GM06990 (cell line): ENCODE data around the gene ZNF614.

Source experiments
- DNase-seq: peaks from one replicate; pipeline ENCODE4 v3.0.0-alpha.2; 2011; ENCODE audit not compliant: insufficient read length; ENCODE audit errors: extremely low read depth
- H3K27me3 ChIP-seq: replicated peaks from 2 replicates; pipeline ENCODE4 v1.6.0; 2011; ENCODE audit warnings: low read length; ENCODE audit not compliant: control insufficient read depth, insufficient read depth
- H3K36me3 ChIP-seq: 2 replicates; pipeline ENCODE4 v1.5.1; 2011; ENCODE audit warnings: low read length; ENCODE audit not compliant: control insufficient read depth, insufficient read depth
- H3K4me3 ChIP-seq: replicated peaks from 2 replicates; pipeline ENCODE4 v1.5.1; 2011; ENCODE audit warnings: low read depth, mild to moderate bottlenecking, control low read depth, low read length
- TF ChIP-seq, protein P1 (sequence below): IDR thresholded peaks from 2 replicates; pipeline ENCODE4 v1.5.1; 2011; ENCODE audit warnings: low read length, control low read depth, mild to moderate bottlenecking, inconsistent platforms; ENCODE audit not compliant: insufficient read depth, poor library complexity, severe bottlenecking

Gene ZNF614

DNA sequence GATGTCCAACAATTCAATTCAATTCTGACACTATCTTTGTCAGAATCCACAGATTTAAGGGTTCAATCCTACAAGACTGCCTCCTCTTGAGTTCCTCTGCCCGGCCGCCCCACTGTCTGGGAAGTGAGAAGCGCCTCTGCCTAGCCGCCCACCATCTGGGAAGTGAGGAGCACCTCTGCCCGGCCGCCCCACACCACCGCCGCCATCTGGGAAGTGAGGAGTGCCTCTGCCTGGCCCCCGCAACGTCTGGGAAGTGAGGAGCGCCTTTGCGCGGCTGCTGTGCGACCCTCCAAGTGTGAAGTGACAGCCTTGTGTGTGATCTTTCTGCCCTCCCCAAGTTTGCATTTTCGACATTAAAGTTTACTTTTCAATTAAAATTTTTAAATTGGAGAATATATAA is 6.0 kb downstream of the ZNF614 start:
- DNase-seq = no peak
- no peaks in the 10 kb centered on the region for H3K27me3 ChIP-seq
- H3K4me3 ChIP-seq = no peak overlapping the region
- TF ChIP-seq, protein P1, sequence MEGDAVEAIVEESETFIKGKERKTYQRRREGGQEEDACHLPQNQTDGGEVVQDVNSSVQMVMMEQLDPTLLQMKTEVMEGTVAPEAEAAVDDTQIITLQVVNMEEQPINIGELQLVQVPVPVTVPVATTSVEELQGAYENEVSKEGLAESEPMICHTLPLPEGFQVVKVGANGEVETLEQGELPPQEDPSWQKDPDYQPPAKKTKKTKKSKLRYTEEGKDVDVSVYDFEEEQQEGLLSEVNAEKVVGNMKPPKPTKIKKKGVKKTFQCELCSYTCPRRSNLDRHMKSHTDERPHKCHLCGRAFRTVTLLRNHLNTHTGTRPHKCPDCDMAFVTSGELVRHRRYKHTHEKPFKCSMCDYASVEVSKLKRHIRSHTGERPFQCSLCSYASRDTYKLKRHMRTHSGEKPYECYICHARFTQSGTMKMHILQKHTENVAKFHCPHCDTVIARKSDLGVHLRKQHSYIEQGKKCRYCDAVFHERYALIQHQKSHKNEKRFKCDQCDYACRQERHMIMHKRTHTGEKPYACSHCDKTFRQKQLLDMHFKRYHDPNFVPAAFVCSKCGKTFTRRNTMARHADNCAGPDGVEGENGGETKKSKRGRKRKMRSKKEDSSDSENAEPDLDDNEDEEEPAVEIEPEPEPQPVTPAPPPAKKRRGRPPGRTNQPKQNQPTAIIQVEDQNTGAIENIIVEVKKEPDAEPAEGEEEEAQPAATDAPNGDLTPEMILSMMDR = no peak
- peaks cover 21% of the 10 kb centered on the region for H3K36me3 ChIP-seq

DNA sequence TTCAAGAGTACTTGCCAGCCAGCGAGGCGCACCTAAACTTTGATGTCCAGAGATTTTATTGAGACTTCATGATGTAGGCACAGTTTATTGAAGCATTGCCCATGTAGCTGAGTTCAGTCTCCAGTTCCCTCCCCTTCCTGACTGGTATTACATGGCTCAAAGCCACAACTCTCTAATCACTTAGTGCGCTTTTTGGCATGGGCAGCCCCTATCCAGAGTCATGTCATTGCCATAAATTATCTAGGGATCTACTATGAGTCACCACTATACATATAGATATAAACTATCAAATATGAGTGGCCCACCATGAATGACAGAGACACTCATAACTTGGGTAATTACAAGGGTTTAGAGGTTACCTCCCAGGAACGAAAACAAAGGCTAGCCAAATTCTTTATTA is 7.7 kb downstream of the ZNF614 start:
- no peak overlapping the region for H3K4me3 ChIP-seq
- TF ChIP-seq, protein P1 = no peak
- no peak for DNase-seq
- H3K27me3 ChIP-seq = no peaks in the 10 kb centered on the region
- peaks cover 27% of the 10 kb centered on the region for H3K36me3 ChIP-seq

DNA sequence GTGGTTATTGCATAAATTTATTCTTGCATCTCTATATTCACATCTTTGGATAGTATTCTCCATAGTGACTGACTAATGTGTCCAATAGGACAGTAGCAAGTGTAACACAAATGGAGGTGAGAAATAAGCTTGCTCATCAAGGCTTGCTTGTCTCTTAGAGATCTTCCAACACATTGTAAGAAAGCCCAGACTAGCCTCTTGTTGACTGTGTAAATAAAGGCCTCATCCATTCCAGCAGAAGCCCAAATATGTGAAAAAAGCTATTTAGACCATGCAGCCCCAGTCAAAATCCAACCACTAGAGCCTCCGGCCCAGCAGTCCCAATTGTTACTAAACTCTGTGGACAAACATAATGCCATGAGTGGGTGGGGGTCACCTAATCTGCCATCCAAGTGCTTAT is 17.5 kb downstream of the ZNF614 start:
- no peak for DNase-seq
- no peaks in the 10 kb centered on the region; the same call in 1 of the 2 replicates for H3K36me3 ChIP-seq
- no peaks in the 10 kb centered on the region for H3K27me3 ChIP-seq
- TF ChIP-seq, protein P1 = no peak
- no peak overlapping the region for H3K4me3 ChIP-seq

DNA sequence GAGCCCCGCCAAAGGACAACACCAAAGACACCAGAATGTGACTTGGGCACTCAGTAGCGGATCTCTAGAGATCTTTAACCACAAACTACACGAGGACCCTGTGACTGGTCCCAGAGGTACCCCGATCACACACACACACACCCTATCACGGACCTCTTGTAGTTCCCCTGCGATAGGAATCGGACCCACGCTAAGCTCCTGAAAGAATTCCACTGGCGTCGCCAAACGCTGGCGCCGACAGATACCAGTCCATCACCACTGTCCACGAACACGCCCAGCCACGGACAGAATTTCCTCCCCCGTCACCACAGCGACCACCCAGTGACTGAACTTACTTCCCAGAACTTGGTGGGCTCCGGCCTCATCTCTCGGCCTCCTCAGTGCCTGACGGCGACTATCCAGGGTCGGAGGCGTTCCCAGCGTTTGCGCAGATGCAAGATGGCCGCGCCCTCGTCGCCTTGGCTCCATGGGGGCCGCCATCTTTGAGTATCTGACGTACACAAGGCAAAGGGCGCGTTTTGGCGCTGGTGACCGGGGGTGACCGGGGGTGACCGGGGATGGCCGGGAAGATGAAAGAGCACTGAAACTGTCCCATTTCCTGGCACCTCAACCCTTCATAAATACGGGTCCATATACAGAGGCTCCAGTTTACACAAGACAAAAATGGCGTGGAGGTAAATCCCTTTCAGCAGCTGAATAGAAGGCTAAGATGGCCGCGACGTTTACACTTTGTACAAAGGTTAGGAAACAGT is 20.2 kb downstream of the ZNF614 start, which contains the start of gene ZNF615:
TSS of gene ZNF615 (minus strand) at position 406 of the 752 bp plus-strand sequence. CDS start 4,500 bp downstream, outside the sequence.
- TF ChIP-seq, protein P1 = no peak
- Histone ChIP-seq H3K4me3 (peak within 1 kb of the TSS; percentile 65), H3K27me3 (no peaks in the 10 kb centered on the region), H3K36me3 (no peaks in the 10 kb centered on the region; the same call in 1 of the 2 replicates)
- DNase-seq = peak; percentile 86

DNA sequence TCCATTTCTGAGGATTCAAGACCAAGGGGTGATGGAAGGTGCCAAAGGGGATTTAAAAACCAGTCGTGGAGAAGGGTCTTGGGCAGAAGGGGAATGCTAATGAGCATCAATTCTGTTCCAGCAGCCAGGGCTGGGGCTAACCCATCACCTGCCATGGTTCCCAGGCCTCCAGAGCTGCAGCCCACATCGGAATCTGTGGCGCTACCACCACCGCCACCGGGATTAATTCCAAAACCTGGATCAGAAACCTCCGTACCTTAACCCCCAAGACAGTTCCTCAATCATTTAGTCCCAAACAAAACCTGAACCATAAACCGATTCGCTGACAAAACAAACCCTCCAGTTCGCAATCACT is 20.8 kb downstream of the ZNF614 start:
- TF ChIP-seq, protein P1 = no peak
- peak overlapping the region; percentile 65 for H3K4me3 ChIP-seq
- no peaks in the 10 kb centered on the region for H3K36me3 ChIP-seq
- no peaks in the 10 kb centered on the region for H3K27me3 ChIP-seq
- DNase-seq = no peak
